Measurements from ENCODE around the gene RAD51C.

DNA sequence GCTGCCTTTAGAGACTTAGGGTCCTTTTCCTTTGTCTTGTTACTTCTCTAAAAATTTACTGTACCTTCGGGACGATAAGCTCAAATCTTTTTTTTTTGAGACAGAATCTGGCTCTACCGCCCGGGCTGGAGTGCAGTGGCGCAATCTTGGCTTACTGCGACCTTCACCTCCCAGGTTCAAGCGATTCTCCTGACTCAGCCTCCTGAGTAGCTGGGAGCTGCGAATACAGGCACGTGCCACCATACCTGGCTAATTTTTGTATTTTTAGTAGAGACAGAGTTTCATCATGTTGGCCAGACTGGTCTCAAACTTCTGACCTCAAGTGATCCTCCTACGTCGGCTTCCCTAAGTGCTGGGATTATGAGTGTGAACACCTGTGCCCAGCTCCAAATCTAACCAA is 7.4 kb downstream of the RAD51C start:
- TF ChIP-seq ZBTB49 (CRISPR knock-in tag; IDR thresholded peaks at IDR 0.05; ENCODE audit: borderline replicate concordance) (no peak), RBBP5 (IDR thresholded peaks at IDR 0.05; ENCODE audit: borderline replicate concordance, insufficient read depth, low read length, poor library complexity, severe bottlenecking) (no peak), HCFC1 (IDR thresholded peaks at IDR 0.05; ENCODE audit: low read depth, low read length) (no peak), CTCF (IDR thresholded peaks at IDR 0.05 in 2 of 3, conservative IDR thresholded peaks at IDR 0.05 in 1 of 3; ENCODE audit: insufficient read depth in 2 of 3, low read depth in 1 of 3, low read length in 3 of 3) (no peak), KLF6 (CRISPR knock-in tag; IDR thresholded peaks at IDR 0.05; ENCODE audit: borderline replicate concordance) (no peak), TEAD4 (IDR thresholded peaks at IDR 0.05; ENCODE audit: low read length) (no peak), TEAD4 (CRISPR knock-in tag; IDR thresholded peaks at IDR 0.05; ENCODE audit: borderline replicate concordance) (no peak), EZH2 (IDR thresholded peaks at IDR 0.05; ENCODE audit: borderline replicate concordance, low read depth, low read length) (no peak), RAD21 (CRISPR knock-in tag; conservative IDR thresholded peaks at IDR 0.05 in 1 of 2, IDR thresholded peaks at IDR 0.05 in 1 of 2) (no peak), CBX1 (IDR thresholded peaks at IDR 0.05; ENCODE audit: low read depth) (no peak), ZC3H4 (CRISPR knock-in tag; IDR thresholded peaks at IDR 0.05; ENCODE audit: borderline replicate concordance) (no peak), FOXJ3 (CRISPR knock-in tag; IDR thresholded peaks at IDR 0.05) (no peak), CCAR2 (IDR thresholded peaks at IDR 0.05; ENCODE audit: low read depth, low read length) (no peak)
- TF ChIP-seq, protein P1, sequence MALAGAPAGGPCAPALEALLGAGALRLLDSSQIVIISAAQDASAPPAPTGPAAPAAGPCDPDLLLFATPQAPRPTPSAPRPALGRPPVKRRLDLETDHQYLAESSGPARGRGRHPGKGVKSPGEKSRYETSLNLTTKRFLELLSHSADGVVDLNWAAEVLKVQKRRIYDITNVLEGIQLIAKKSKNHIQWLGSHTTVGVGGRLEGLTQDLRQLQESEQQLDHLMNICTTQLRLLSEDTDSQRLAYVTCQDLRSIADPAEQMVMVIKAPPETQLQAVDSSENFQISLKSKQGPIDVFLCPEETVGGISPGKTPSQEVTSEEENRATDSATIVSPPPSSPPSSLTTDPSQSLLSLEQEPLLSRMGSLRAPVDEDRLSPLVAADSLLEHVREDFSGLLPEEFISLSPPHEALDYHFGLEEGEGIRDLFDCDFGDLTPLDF (CRISPR knock-in tag; IDR thresholded peaks at IDR 0.05), result no peak
- TF ChIP-seq, protein P2, sequence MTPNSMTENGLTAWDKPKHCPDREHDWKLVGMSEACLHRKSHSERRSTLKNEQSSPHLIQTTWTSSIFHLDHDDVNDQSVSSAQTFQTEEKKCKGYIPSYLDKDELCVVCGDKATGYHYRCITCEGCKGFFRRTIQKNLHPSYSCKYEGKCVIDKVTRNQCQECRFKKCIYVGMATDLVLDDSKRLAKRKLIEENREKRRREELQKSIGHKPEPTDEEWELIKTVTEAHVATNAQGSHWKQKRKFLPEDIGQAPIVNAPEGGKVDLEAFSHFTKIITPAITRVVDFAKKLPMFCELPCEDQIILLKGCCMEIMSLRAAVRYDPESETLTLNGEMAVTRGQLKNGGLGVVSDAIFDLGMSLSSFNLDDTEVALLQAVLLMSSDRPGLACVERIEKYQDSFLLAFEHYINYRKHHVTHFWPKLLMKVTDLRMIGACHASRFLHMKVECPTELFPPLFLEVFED (CRISPR knock-in tag; conservative IDR thresholded peaks at IDR 0.05), result no peak

All from K562 (cell line).